AG10803 (cell line): ENCODE measurements around the gene MVD.

ENCODE experiments used
- DNase-seq: peaks from one replicate; pipeline ENCODE4 v3.0.0; 2010; ENCODE audit warnings: low read depth
- H3K4me3 ChIP-seq: 2 replicates; pipeline ENCODE4 v1.5.1; 2011; ENCODE audit warnings: mild to moderate bottlenecking, low read length, control low read depth
- CTCF ChIP-seq: conservative IDR thresholded peaks from 2 replicates; pipeline ENCODE4 v1.5.1; 2011; ENCODE audit warnings: mild to moderate bottlenecking, low read length, control low read depth, inconsistent platforms

Gene MVD

GRCh38 chr16:88631384-88631783 lies 31.5 kb downstream of the MVD start:
- no peak overlapping the region for H3K4me3 ChIP-seq
- TF ChIP-seq CTCF = no peak
- DNase-seq = no peak

GRCh38 chr16:88630941-88631340 lies 31.9 kb downstream of the MVD start:
- H3K4me3 ChIP-seq = no peak overlapping the region
- no peak for TF ChIP-seq CTCF
- no peak for DNase-seq

GRCh38 chr16:88630433-88630832 lies 32.5 kb downstream of the MVD start:
- DNase-seq = no peak
- no peak overlapping the region for H3K4me3 ChIP-seq
- TF ChIP-seq CTCF = no peak

- no peak for DNase-seq
- TF ChIP-seq CTCF = no peak
These were observed 33.1 kb downstream of the MVD start for GRCh38 chr16:88629835-88630234.

GRCh38 chr16:88628512-88628974 lies 34.3 kb downstream of the MVD start:
- no peak for DNase-seq
- TF ChIP-seq CTCF = 0 out of 2 replicates have a peak, but pooled peaks have one; percentile 14
- no peak overlapping the region for H3K4me3 ChIP-seq

More at GRCh38 chr16:88629835-88630234, 33.1 kb downstream of the MVD start:
- no peak overlapping the region for H3K4me3 ChIP-seq

- no peak for DNase-seq
- no peak for TF ChIP-seq CTCF
- no peak overlapping the region for H3K4me3 ChIP-seq
These were observed 35.1 kb downstream of the MVD start for GRCh38 chr16:88627531-88628411.

- no peak for TF ChIP-seq CTCF
- no peak overlapping the region for H3K4me3 ChIP-seq
- no peak for DNase-seq
These were observed 36.2 kb downstream of the MVD start for GRCh38 chr16:88626646-88627045.
